Esophagus squamous epithelium (tissue), 4 donors: ENCODE measurements around the gene CTLA4.

Experiments used
- CTCF ChIP-seq, 6 experiments: fragments of 450-650 bp in 4 of 6; fragments of 200-600 bp in 2 of 6; sonication (generic) in 2 of 6; IDR thresholded peaks; one replicate each; pipeline ENCODE4 v1.5.1; 2016 to 2019; ENCODE audit warnings: antibody characterized with exemption in 6 of 6, mild to moderate bottlenecking in 4 of 6, moderate library complexity in 4 of 6
- POLR2A ChIP-seq, 4 donors: fragments of 450-650 bp; IDR thresholded peaks; one replicate each; pipeline ENCODE4 v1.6.1; 2017; ENCODE audit warnings: antibody characterized with exemption in 4 of 4, mild to moderate bottlenecking in 4 of 4, moderate library complexity in 3 of 4

- TF ChIP-seq CTCF (IDR thresholded peaks at IDR 0.05) (no peak), POLR2A (IDR thresholded peaks at IDR 0.05) (peak in 1 of 4 donors; percentile 61)
These were observed at the start of gene CTLA4 for GRCh38 chr2:203867561-203868200.
